Raji (cell line): ENCODE measurements around the gene AP4M1.
A peak's percentile ranks its signal among the peaks of the same experiment; 100 is the strongest.

Experiments
- POLR2A ChIP-seq: IDR thresholded peaks from 2 replicates; pipeline ENCODE4 v1.6.1; 2011; ENCODE audit warnings: low read depth, low read length, control low read depth; ENCODE audit not compliant: insufficient read depth

AP4M1 gene

GRCh38 chr7:100119072-100119969 is 17.9 kb downstream of the AP4M1 start, which contains the start of the genes CNPY4 and TAF6:
Gene CNPY4 (plus strand): TSS chr7:100119634. CDS start chr7:100119745, 111 bp downstream.
Gene TAF6 (minus strand): TSS chr7:100119358. CDS start chr7:100114209, 5,149 bp downstream.
- peak; percentile 75 for TF ChIP-seq POLR2A

- TF ChIP-seq POLR2A = no peak
These were observed 18.7 kb downstream of the AP4M1 start for GRCh38 chr7:100119970-100120732.

- TF ChIP-seq POLR2A = no peak
These were observed 19.2 kb downstream of the AP4M1 start for GRCh38 chr7:100120733-100121036.

- TF ChIP-seq POLR2A = no peak
These were observed 20.6 kb downstream of the AP4M1 start for GRCh38 chr7:100122067-100122466.

GRCh38 chr7:100122568-100122967 is 21.1 kb downstream of the AP4M1 start:
- TF ChIP-seq POLR2A = no peak

GRCh38 chr7:100124301-100125230 is 23.1 kb downstream of the AP4M1 start:
- no peak for TF ChIP-seq POLR2A

- no peak for TF ChIP-seq POLR2A
These were observed 24.9 kb downstream of the AP4M1 start for GRCh38 chr7:100126239-100126930.

GRCh38 chr7:100126931-100127865 is 25.8 kb downstream of the AP4M1 start, which contains the start of gene MBLAC1:
Gene MBLAC1 (plus strand): TSS chr7:100126967. CDS start chr7:100127396, 429 bp downstream.
- TF ChIP-seq POLR2A = peak; percentile 91

- 0 out of 2 replicates have a peak, but pooled peaks have one; percentile 12 for TF ChIP-seq POLR2A
These were observed 26.6 kb downstream of the AP4M1 start for GRCh38 chr7:100127866-100128636.

GRCh38 chr7:100128637-100128963 is 27.2 kb downstream of the AP4M1 start:
- no peak for TF ChIP-seq POLR2A

- TF ChIP-seq POLR2A = 0 out of 2 replicates have a peak, but pooled peaks have one; percentile 17
These were observed 29.4 kb downstream of the AP4M1 start for GRCh38 chr7:100130608-100131453.

GRCh38 chr7:100132126-100132525 is 30.7 kb downstream of the AP4M1 start:
- TF ChIP-seq POLR2A = no peak
